Endodermal cell (in vitro differentiated cells): Measurements from ENCODE around the gene AGTR1. TPM values are rescaled to one million over a fixed set of nuclear protein-coding genes. Genes with fewer than 3 reads are reported as not detected.
"Not testable (repeated sequence)": the region's sequence is repeated elsewhere in the genome, so short reads cannot be mapped to it uniquely, and the experiment has no call there.

Experiments used
- DNase-seq: peaks from one replicate; pipeline ENCODE4 v3.0.0-alpha.2; 2017
- H3K27ac ChIP-seq: 2 replicates; pipeline ENCODE4 v1.5.1; 2013; ENCODE audit warnings: mild to moderate bottlenecking, low read depth, low read length, moderate library complexity
- H3K27me3 ChIP-seq: 2 replicates; pipeline ENCODE4 v1.6.1; 2013; ENCODE audit warnings: mild to moderate bottlenecking, low read length, moderate library complexity; ENCODE audit not compliant: insufficient read depth, control insufficient read depth, poor library complexity, severe bottlenecking
- H3K36me3 ChIP-seq: 2 replicates; pipeline ENCODE4 v1.7.0; 2013; ENCODE audit warnings: mild to moderate bottlenecking, low read length, moderate library complexity; ENCODE audit not compliant: control insufficient read depth, insufficient read depth
- H3K4me1 ChIP-seq: one replicate; pipeline ENCODE4 v1.7.0; 2013; ENCODE audit warnings: low read length; ENCODE audit not compliant: control insufficient read depth, insufficient read depth
- H3K4me3 ChIP-seq: 2 replicates; pipeline ENCODE4 v1.5.1; 2013; ENCODE audit warnings: mild to moderate bottlenecking, low read length, moderate library complexity
- H3K9ac ChIP-seq: 2 replicates; pipeline ENCODE4 v1.6.1; 2013; ENCODE audit warnings: mild to moderate bottlenecking, low read length, moderate library complexity; ENCODE audit not compliant: poor library complexity, severe bottlenecking; ENCODE audit errors: extremely low read depth
- H3K9me3 ChIP-seq: 2 replicates; pipeline ENCODE4 v1.6.1; 2013; ENCODE audit warnings: mild to moderate bottlenecking, low read length, moderate library complexity; ENCODE audit not compliant: control insufficient read depth
- H3K27ac Mint-ChIP-seq: 2 replicates; pipeline ENCODE4 v1.8.0; 2020; ENCODE audit warnings: mixed read lengths
- H3K27me3 Mint-ChIP-seq: 2 replicates; pipeline ENCODE4 v1.8.0; 2021; ENCODE audit warnings: mild to moderate bottlenecking, mixed read lengths; ENCODE audit not compliant: insufficient read depth
- H3K36me3 Mint-ChIP-seq: 2 replicates; pipeline ENCODE4 v1.8.0; 2020; ENCODE audit warnings: low read depth, mixed read lengths
- H3K4me1 Mint-ChIP-seq: 2 replicates; pipeline ENCODE4 v1.8.0; 2020; ENCODE audit warnings: mixed read lengths
- H3K4me3 Mint-ChIP-seq: 2 replicates; pipeline ENCODE4 v1.8.0; 2020; ENCODE audit warnings: mild to moderate bottlenecking, moderate library complexity, mixed read lengths
- H3K9me3 Mint-ChIP-seq: 2 replicates; pipeline ENCODE4 v1.8.0; 2020; ENCODE audit warnings: mild to moderate bottlenecking, mixed read lengths
- WGBS, 2 experiments: methylation state at CpG; one replicate each; pipeline versions ENCODE4 v1.1.5 to v1.1.7; 2013; ENCODE audit warnings: missing lambda C conversion rate in 2 of 2, mixed read lengths in 1 of 2; ENCODE audit not compliant: insufficient coverage in 1 of 2, insufficient read length in 1 of 2; 5-methylcytosine and 5-hydroxymethylcytosine counted together
- total RNA-seq, 2 donors: library from RNA; stranded (reverse); fragmentation: NEBNext Ultra II Directional in 1 of 2; extraction: Animal tissue kit (Norgen Biotek cat#: 25700) in 1 of 2; gene quantifications; 2 replicates in 1 of 2; 3 replicates in 1 of 2; pipeline ENCODE4 v1.2.1, GENCODE V29; 2021
- TF ChIP-seq, protein P1 (sequence below): fragments of 200-600 bp; sonication (generic); conservative IDR thresholded peaks from 2 replicates; pipeline ENCODE4 v1.5.0; 2021; ENCODE audit warnings: antibody characterized with exemption, mild to moderate bottlenecking

Gene AGTR1
- total RNA-seq, 2 donors from 2014 or later = 0.15 TPM; not detected in 1

- Mint-ChIP-seq H3K9me3 (peaks cover 2% of the 10 kb centered on the region), H3K4me1 (no peaks in the 10 kb centered on the region)
- no peak overlapping the region for H3K27ac ChIP-seq
Observed at GRCh38 chr3:148750296-148750695, 52.6 kb downstream of the AGTR1 start.

DNA sequence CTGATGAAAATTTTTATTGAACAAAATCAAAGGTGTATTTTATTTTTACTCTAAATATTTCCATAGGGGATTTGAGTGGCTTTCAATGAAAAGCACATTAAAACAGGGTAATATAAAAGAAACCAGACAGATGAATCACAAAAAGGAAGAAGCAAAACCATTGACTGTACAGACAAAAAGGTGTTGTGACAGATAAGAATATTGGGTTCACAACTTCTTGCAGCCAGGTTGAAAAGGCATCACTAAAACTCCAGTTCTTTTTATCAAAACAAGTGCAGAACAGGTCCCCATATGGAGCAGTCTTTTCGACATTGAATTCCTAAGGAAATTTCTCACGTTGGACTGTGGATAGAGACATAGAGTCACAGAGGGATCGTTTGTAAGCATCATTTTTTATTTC is 53.8 kb downstream of the AGTR1 start:
- Mint-ChIP-seq H3K9me3 (peaks cover 2% of the 10 kb centered on the region), H3K4me1 (no peaks in the 10 kb centered on the region), H3K4me3 (no peak overlapping the region), H3K36me3 (no peaks in the 10 kb centered on the region), H3K27me3 (no peaks in the 10 kb centered on the region), H3K27ac (no peak overlapping the region)
- no peak for DNase-seq
- Histone ChIP-seq H3K36me3 (no peaks in the 10 kb centered on the region), H3K4me1 (no peaks in the 10 kb centered on the region), H3K9me3 (no peaks in the 10 kb centered on the region), H3K9ac (no peak overlapping the region), H3K4me3 (no peak overlapping the region), H3K27me3 (no peaks in the 10 kb centered on the region), H3K27ac (no peak overlapping the region)
- WGBS, 2 experiments = 91 to 96% methylated on average over 3 of the region's 3 CpGs
- TF ChIP-seq, protein P1, sequence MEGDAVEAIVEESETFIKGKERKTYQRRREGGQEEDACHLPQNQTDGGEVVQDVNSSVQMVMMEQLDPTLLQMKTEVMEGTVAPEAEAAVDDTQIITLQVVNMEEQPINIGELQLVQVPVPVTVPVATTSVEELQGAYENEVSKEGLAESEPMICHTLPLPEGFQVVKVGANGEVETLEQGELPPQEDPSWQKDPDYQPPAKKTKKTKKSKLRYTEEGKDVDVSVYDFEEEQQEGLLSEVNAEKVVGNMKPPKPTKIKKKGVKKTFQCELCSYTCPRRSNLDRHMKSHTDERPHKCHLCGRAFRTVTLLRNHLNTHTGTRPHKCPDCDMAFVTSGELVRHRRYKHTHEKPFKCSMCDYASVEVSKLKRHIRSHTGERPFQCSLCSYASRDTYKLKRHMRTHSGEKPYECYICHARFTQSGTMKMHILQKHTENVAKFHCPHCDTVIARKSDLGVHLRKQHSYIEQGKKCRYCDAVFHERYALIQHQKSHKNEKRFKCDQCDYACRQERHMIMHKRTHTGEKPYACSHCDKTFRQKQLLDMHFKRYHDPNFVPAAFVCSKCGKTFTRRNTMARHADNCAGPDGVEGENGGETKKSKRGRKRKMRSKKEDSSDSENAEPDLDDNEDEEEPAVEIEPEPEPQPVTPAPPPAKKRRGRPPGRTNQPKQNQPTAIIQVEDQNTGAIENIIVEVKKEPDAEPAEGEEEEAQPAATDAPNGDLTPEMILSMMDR = no peak

More at GRCh38 chr3:148750296-148750695, 52.6 kb downstream of the AGTR1 start:
- Mint-ChIP-seq H3K27ac (no peak overlapping the region), H3K4me3 (no peak overlapping the region), H3K27me3 (no peaks in the 10 kb centered on the region), H3K36me3 (no peaks in the 10 kb centered on the region)
- 88 to 90% methylated on average over 2 to 3 of the region's 3 CpGs for WGBS, 2 experiments
- no peaks in the 10 kb centered on the region for H3K9me3 ChIP-seq
- no peaks in the 10 kb centered on the region for H3K4me1 ChIP-seq
- H3K9ac ChIP-seq = no peak overlapping the region
- no peaks in the 10 kb centered on the region for H3K27me3 ChIP-seq
- TF ChIP-seq, protein P1 = no peak
- no peak overlapping the region for H3K4me3 ChIP-seq
- no peak for DNase-seq
- no peaks in the 10 kb centered on the region for H3K36me3 ChIP-seq

- not testable (repeated sequence) for H3K4me3 Mint-ChIP-seq, H3K9ac ChIP-seq, H3K9me3 ChIP-seq, H3K4me1 Mint-ChIP-seq, H3K36me3 Mint-ChIP-seq, H3K27me3 ChIP-seq, DNase-seq, H3K36me3 ChIP-seq, H3K27me3 Mint-ChIP-seq, H3K27ac ChIP-seq, H3K4me3 ChIP-seq, H3K4me1 ChIP-seq, H3K27ac Mint-ChIP-seq, H3K9me3 Mint-ChIP-seq
- 90 to 100% methylated on average over 2 to 4 of the region's 5 CpGs for WGBS, 2 experiments
Observed at GRCh38 chr3:148753385-148753784, 55.7 kb downstream of the AGTR1 start.

- H3K27me3 ChIP-seq = no peaks in the 10 kb centered on the region
- no peak overlapping the region for H3K4me3 ChIP-seq
- no peaks in the 10 kb centered on the region for H3K27me3 Mint-ChIP-seq
- no peaks in the 10 kb centered on the region for H3K4me1 Mint-ChIP-seq
- H3K9me3 ChIP-seq = no peaks in the 10 kb centered on the region
- H3K36me3 ChIP-seq = no peaks in the 10 kb centered on the region
- peaks cover 2% of the 10 kb centered on the region for H3K9me3 Mint-ChIP-seq
- H3K4me3 Mint-ChIP-seq = no peak overlapping the region
- DNase-seq = no peak
- H3K9ac ChIP-seq = no peak overlapping the region
- no peak overlapping the region for H3K27ac ChIP-seq
- H3K4me1 ChIP-seq = no peaks in the 10 kb centered on the region
- TF ChIP-seq, protein P1 = no peak
- no peaks in the 10 kb centered on the region for H3K36me3 Mint-ChIP-seq
- H3K27ac Mint-ChIP-seq = no peak overlapping the region
Observed at GRCh38 chr3:148755570-148755969, 57.9 kb downstream of the AGTR1 start.
